Hypothalamus (tissue), 51 donors: Measurements from ENCODE around the gene CPNE9.

Source experiments
- DNase-seq, 51 donors: peaks; one replicate each; lab custom pipeline; 2025; lab: John Stamatoyannopoulos, UW

Gene CPNE9

GRCh38 chr3:9743548-9743947 is 39.9 kb downstream of the CPNE9 start:
- no peak for DNase-seq

- no peak for DNase-seq
Measured at GRCh38 chr3:9744162-9744561, 40.5 kb downstream of the CPNE9 start.

- no peak for DNase-seq
Measured at GRCh38 chr3:9745521-9745920, 41.9 kb downstream of the CPNE9 start.

GRCh38 chr3:9746330-9746729 is 42.7 kb downstream of the CPNE9 start:
- DNase-seq: peak in 1 of 51 donors; percentile 35

- no peak for DNase-seq
Measured at GRCh38 chr3:9747267-9747666, 43.6 kb downstream of the CPNE9 start.

- DNase-seq: no peak
Measured at GRCh38 chr3:9748031-9748430, 44.4 kb downstream of the CPNE9 start.

GRCh38 chr3:9749296-9749644 is 45.6 kb downstream of the CPNE9 start:
- no peak for DNase-seq

GRCh38 chr3:9749645-9750555 is 46.3 kb downstream of the CPNE9 start, which contains the start of gene OGG1:
TSS of gene OGG1 (plus strand) at chr3:9749952. CDS start at chr3:9750287, 335 bp downstream.
- DNase-seq: peak; percentile 69 to 98 (median 94)

- no peak for DNase-seq
Measured at GRCh38 chr3:9750556-9751411, 47.2 kb downstream of the CPNE9 start.

- DNase-seq: no peak
Measured at GRCh38 chr3:9754678-9755077, 51.0 kb downstream of the CPNE9 start.

- DNase-seq: no peak
Measured at GRCh38 chr3:9757427-9757826, 53.8 kb downstream of the CPNE9 start.

GRCh38 chr3:9760779-9761505 is 57.3 kb downstream of the CPNE9 start:
- no peak for DNase-seq

GRCh38 chr3:9761919-9762318 is 58.3 kb downstream of the CPNE9 start:
- DNase-seq: no peak

- no peak for DNase-seq
Measured at GRCh38 chr3:9762871-9763270, 59.2 kb downstream of the CPNE9 start.

GRCh38 chr3:9765865-9766264 is 62.2 kb downstream of the CPNE9 start:
- no peak for DNase-seq

- no peak for DNase-seq
Measured at GRCh38 chr3:9767418-9767817, 63.8 kb downstream of the CPNE9 start.

- DNase-seq: peak in 1 of 51 donors; percentile 17
Measured at GRCh38 chr3:9768141-9768775, 64.6 kb downstream of the CPNE9 start.

GRCh38 chr3:9769012-9769411 is 65.4 kb downstream of the CPNE9 start:
- no peak for DNase-seq

- peak in 48 of 51 donors; percentile 15 to 85 (median 62) for DNase-seq
Measured at GRCh38 chr3:9769426-9770275, 66.0 kb downstream of the CPNE9 start, which contains the start of gene CAMK1. TSS of gene CAMK1 (minus strand) at chr3:9769947. CDS start at chr3:9767749, 2,198 bp downstream.
